ENCODE data around the gene YTHDF1. TPM values are rescaled to one million over a fixed set of nuclear protein-coding genes. Genes with fewer than 3 reads are reported as not detected.
A peak's percentile ranks its signal among the peaks of the same experiment; 100 is the strongest.

The YTHDF1 gene
- total RNA-seq, 6 donors from 2014 or later, result 29.3 to 42.1 (median 31.6) TPM

DNA sequence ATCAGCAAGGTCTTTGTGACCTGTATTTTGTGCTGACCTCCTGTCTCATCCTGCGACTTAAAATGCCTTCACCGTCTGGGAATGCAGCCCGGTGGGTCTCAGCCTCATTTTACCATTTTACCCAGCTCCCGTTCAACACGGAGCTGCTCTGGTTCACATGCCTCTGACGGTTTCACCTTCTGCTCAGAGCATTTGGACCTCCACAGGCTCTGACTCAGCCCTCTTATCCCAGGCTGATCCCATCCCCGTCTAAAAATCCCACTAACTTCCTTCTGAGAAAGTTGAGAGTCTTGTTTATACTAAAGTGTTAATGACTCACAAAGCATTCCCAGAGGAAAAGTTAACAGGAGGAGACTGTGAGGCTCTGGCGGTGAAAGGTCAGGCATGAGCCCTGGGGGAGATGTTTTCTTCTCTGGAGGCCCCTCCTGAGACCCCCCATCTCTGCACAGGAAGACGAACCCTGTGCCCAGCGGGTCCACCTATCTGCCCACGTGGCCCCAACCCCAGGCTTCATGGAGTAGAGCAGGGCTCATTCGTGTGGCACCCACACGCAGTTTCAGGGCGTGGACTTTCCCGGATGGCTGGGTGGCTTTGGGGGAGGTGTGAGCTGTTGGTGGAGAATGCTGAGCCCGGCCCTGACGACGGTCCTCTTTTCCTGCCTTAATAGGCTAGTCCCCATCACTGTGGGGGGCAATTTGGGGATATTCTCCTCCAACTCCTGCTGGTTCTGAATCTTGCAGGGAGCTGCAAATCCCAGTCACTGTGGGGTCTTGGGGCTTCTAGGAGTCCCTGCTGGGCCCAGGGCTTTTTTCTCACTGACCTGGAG, 16.5 kb upstream of the YTHDF1 start:
- DNase-seq (peak in 1 of 2 donors; percentile 34), ATAC-seq (ENCODE audit: low FRiP score in 2 of 2) (no peak)
- 44 to 48% methylated on average over 9 to 18 of the region's 18 CpGs for WGBS, 2 donors
- H3K36me3 ChIP-seq, result no peaks in the 10 kb centered on the region
- H3K27ac ChIP-seq, result no peak overlapping the region
- TF ChIP-seq EP300 (IDR thresholded peaks at IDR 0.05) (no peak), POLR2AphosphoS5 (IDR thresholded peaks at IDR 0.05) (no peak), POLR2A (IDR thresholded peaks at IDR 0.05) (no peak)
- TF ChIP-seq, protein P1, sequence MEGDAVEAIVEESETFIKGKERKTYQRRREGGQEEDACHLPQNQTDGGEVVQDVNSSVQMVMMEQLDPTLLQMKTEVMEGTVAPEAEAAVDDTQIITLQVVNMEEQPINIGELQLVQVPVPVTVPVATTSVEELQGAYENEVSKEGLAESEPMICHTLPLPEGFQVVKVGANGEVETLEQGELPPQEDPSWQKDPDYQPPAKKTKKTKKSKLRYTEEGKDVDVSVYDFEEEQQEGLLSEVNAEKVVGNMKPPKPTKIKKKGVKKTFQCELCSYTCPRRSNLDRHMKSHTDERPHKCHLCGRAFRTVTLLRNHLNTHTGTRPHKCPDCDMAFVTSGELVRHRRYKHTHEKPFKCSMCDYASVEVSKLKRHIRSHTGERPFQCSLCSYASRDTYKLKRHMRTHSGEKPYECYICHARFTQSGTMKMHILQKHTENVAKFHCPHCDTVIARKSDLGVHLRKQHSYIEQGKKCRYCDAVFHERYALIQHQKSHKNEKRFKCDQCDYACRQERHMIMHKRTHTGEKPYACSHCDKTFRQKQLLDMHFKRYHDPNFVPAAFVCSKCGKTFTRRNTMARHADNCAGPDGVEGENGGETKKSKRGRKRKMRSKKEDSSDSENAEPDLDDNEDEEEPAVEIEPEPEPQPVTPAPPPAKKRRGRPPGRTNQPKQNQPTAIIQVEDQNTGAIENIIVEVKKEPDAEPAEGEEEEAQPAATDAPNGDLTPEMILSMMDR (IDR thresholded peaks at IDR 0.05), result no peak
- no peaks in the 10 kb centered on the region for H3K9me3 ChIP-seq
- H3K4me1 ChIP-seq, result no peaks in the 10 kb centered on the region
- peaks cover 0 to 10% (median 0%) of the 10 kb centered on the region in 4 donors for H3K27me3 ChIP-seq
- H3K4me3 ChIP-seq, result no peak overlapping the region

DNA sequence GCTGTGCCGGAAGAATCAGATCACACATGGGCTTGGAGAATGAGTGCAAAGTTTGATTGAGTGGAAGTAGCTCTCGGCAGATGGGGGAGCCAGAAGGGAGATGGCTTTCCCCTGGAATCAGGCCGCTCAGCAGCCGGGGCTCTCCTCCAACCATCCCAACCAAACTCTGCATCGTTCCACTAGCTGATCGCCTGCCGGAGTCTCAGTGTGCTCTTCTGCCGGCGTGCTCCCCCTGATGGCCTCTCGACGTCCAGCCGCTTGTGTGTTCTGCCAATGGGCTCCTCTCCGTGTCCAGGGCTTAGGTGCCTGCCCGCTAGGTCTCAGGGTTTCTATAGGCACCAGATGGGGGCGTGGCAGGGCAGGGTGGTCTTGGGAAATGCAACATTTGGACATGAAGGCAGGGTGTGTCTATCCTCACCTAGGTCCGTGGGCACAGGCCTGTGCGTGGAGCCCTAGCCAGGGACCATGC, 14.9 kb upstream of the YTHDF1 start:
- Histone ChIP-seq H3K27me3 (peaks cover 0 to 10% (median 0%) of the 10 kb centered on the region in 4 donors), H3K4me3 (no peak overlapping the region), H3K27ac (no peak overlapping the region), H3K4me1 (no peaks in the 10 kb centered on the region), H3K36me3 (no peaks in the 10 kb centered on the region), H3K9me3 (no peaks in the 10 kb centered on the region)
- WGBS, 2 donors, result 2 to 15% methylated on average over 8 to 15 of the region's 17 CpGs
- TF ChIP-seq, protein P1 (IDR thresholded peaks at IDR 0.05), result peak in 5 of 6 experiments; percentile 26 to 48 (median 33)
- TF ChIP-seq EP300 (IDR thresholded peaks at IDR 0.05) (no peak), POLR2AphosphoS5 (IDR thresholded peaks at IDR 0.05) (no peak), POLR2A (IDR thresholded peaks at IDR 0.05) (no peak)
- ATAC-seq (ENCODE audit: low FRiP score in 2 of 2) (peak in 1 of 2 donors; percentile 66), DNase-seq (peak in 1 of 2 donors; percentile 30)

DNA sequence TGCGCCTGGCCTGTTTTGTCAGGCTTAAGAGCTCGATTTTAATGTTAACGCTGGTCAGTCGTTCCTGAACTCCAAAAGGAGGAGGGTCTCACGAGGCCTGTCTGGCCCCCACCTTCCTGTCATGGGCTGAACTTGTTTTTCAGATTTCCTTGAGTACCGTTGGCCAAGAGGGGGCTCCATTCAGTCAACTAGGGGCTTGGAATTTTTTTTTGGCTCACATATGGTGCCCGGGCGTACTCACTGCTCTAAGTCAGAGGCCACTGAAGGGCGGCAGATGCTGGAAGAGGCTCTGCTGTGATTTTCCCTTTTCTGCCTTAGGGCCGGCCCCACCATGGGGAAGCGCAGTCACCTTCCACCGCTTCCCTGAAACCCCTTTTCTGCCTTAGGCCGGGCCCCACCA, 12.9 kb upstream of the YTHDF1 start:
- TF ChIP-seq POLR2AphosphoS5 (IDR thresholded peaks at IDR 0.05) (no peak), EP300 (IDR thresholded peaks at IDR 0.05) (no peak), POLR2A (IDR thresholded peaks at IDR 0.05) (no peak)
- TF ChIP-seq, protein P1 (IDR thresholded peaks at IDR 0.05), result no peak
- DNase-seq, result no peak

DNA sequence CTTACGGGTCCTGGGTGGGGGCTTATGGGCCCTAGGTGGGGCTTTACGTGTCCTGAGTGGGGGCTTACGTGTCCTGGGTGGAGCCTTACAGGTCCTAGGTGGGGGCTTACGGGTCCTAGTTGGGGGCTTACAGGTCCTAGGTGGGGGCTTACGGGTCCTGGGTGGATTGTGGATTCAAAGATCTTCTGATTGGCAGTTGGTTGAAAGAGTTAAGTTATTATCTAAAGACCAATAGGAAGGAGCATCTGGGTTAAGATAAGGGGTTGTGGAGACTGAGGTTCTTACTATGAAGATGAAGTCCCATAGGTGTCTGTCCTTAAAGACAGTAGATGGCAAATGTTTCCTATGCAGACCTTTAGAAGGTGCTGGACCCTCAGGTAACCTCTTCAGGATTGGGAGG, 11.3 kb upstream of the YTHDF1 start:
- H3K4me1 ChIP-seq, result peaks cover 0 to 5% (median 0%) of the 10 kb centered on the region in 4 donors
- ATAC-seq (ENCODE audit: low FRiP score in 2 of 2) (no peak), DNase-seq (no peak)
- no peak for TF ChIP-seq POLR2A (IDR thresholded peaks at IDR 0.05)
- TF ChIP-seq POLR2AphosphoS5 (IDR thresholded peaks at IDR 0.05), result no peak
- TF ChIP-seq, protein P1 (IDR thresholded peaks at IDR 0.05), result no peak
- no peak for TF ChIP-seq EP300 (IDR thresholded peaks at IDR 0.05)
- no peaks in the 10 kb centered on the region for H3K36me3 ChIP-seq
- no peak overlapping the region for H3K27ac ChIP-seq
- H3K9me3 ChIP-seq, result no peaks in the 10 kb centered on the region
- WGBS, 2 donors, result 93 to 100% methylated on average over 1 to 5 of the region's 5 CpGs
- no peak overlapping the region for H3K4me3 ChIP-seq
- peaks cover 0 to 10% (median 0%) of the 10 kb centered on the region in 4 donors for H3K27me3 ChIP-seq

More for the DNA sequence above, 12.9 kb upstream of the YTHDF1 start:
- H3K27ac ChIP-seq, result no peak overlapping the region
- H3K9me3 ChIP-seq, result no peaks in the 10 kb centered on the region
- H3K27me3 ChIP-seq, result peaks cover 0 to 10% (median 0%) of the 10 kb centered on the region in 4 donors
- 51 to 54% methylated on average over 12 to 13 of the region's 13 CpGs for WGBS, 2 donors
- no peak overlapping the region for H3K4me3 ChIP-seq
- H3K4me1 ChIP-seq, result peaks cover 0 to 5% (median 0%) of the 10 kb centered on the region in 4 donors
- no peak for ATAC-seq (ENCODE audit: low FRiP score in 2 of 2)
- H3K36me3 ChIP-seq, result no peaks in the 10 kb centered on the region

Measured in upper lobe of left lung (tissue), 6 donors.